Mammary epithelial cell (primary cell): ENCODE data around the gene OR51A2.

Experiments
- EZH2 ChIP-seq: IDR thresholded peaks from 2 replicates; pipeline ENCODE4 v1.6.1; 2012; ENCODE audit warnings: low read length, inconsistent platforms, borderline replicate concordance
- TF ChIP-seq, protein P1 (sequence below), 2 donors: IDR thresholded peaks in 1 of 2; conservative IDR thresholded peaks in 1 of 2; 2 replicates each; pipeline ENCODE4 v1.5.1; 2011 to 2012; ENCODE audit warnings: inconsistent platforms in 2 of 2, low read length in 2 of 2, mild to moderate bottlenecking in 2 of 2, control low read depth in 1 of 2, low read depth in 1 of 2; ENCODE audit not compliant: insufficient read depth in 1 of 2; ENCODE audit errors: extremely low read depth in 1 of 2

DNA sequence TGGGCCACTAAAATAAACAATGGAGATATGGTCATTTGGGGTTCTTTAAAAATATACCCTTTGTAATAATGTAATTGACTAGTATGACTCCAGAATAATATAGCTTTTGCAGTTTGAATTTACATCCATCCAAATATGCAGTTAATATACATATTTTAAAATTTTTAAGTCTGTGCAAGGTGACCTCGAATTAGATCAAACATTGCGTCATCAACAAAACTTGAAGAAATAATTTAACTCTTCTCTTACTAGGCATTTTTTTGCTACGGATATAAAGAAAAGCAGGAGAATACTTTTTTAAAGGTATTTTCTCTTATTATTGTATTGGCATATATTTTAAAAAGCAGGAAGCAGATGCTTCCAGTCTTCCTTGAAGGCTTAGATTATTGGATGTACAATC lies 18.8 kb downstream of the OR51A2 start:
- TF ChIP-seq, protein P1, sequence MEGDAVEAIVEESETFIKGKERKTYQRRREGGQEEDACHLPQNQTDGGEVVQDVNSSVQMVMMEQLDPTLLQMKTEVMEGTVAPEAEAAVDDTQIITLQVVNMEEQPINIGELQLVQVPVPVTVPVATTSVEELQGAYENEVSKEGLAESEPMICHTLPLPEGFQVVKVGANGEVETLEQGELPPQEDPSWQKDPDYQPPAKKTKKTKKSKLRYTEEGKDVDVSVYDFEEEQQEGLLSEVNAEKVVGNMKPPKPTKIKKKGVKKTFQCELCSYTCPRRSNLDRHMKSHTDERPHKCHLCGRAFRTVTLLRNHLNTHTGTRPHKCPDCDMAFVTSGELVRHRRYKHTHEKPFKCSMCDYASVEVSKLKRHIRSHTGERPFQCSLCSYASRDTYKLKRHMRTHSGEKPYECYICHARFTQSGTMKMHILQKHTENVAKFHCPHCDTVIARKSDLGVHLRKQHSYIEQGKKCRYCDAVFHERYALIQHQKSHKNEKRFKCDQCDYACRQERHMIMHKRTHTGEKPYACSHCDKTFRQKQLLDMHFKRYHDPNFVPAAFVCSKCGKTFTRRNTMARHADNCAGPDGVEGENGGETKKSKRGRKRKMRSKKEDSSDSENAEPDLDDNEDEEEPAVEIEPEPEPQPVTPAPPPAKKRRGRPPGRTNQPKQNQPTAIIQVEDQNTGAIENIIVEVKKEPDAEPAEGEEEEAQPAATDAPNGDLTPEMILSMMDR (conservative IDR thresholded peaks at IDR 0.05 in 1 of 2, IDR thresholded peaks at IDR 0.05 in 1 of 2; ENCODE audit: extremely low read depth in 1 of 2, insufficient read depth in 1 of 2, low read depth in 1 of 2, low read length in 2 of 2) = no peak
- no peak for TF ChIP-seq EZH2
